A549 (cell line): Measurements from ENCODE around the gene DMAP1.

Experiments used
- CBX8 ChIP-seq: fragments of 200-600 bp; sonication (generic); IDR thresholded peaks from 2 replicates; pipeline ENCODE4 v1.6.1; 2016
- E2F6 ChIP-seq: IDR thresholded peaks from 2 replicates; pipeline ENCODE4 v1.6.1; 2012; ENCODE audit warnings: low read depth, borderline replicate concordance
- FOSL2 ChIP-seq, 2 experiments: fragments of 450-650 bp in 1 of 2; fragments of >200 bp in 1 of 2; sonication (Bioruptor Twin) in 1 of 2; formaldehyde crosslinking; IDR thresholded peaks; 2 replicates each; pipeline versions ENCODE4 v1.5.0 to v1.6.1; 2016 to 2020; ENCODE audit warnings: mild to moderate bottlenecking in 1 of 2, moderate library complexity in 1 of 2
- NR3C1 ChIP-seq: fragments of >200 bp; sonication (Bioruptor Twin); formaldehyde crosslinking; IDR thresholded peaks from 3 replicates; pipeline ENCODE4 v1.6.1; 2017
- POLR2A ChIP-seq: IDR thresholded peaks from 2 replicates; pipeline ENCODE4 v1.6.1; 2012; ENCODE audit warnings: mild to moderate bottlenecking, low read length
- RAD21 ChIP-seq, 2 experiments: fragments of >200 bp in 1 of 2; sonication (Bioruptor Twin) in 1 of 2; formaldehyde crosslinking in 1 of 2; IDR thresholded peaks in 1 of 2; conservative IDR thresholded peaks in 1 of 2; 2 replicates in 1 of 2; 3 replicates in 1 of 2; pipeline ENCODE4 v1.6.1; 2012 to 2018; ENCODE audit warnings: inconsistent platforms in 1 of 2
- REST ChIP-seq: fragments of 200-600 bp; sonication (generic); IDR thresholded peaks from 2 replicates; pipeline ENCODE4 v1.6.1; 2016; ENCODE audit warnings: antibody characterized with exemption, mild to moderate bottlenecking, moderate library complexity
- SMC3 ChIP-seq: fragments of >200 bp; sonication (Bioruptor Twin); formaldehyde crosslinking; IDR thresholded peaks from 3 replicates; pipeline ENCODE4 v1.6.1; 2018; ENCODE audit warnings: inconsistent platforms
- ZNF302 ChIP-seq: fragments of 250-450 bp; sonication (Bioruptor Pico); IDR thresholded peaks from 2 replicates; pipeline ENCODE4 v1.9.0; 2021; ENCODE audit warnings: inconsistent platforms, mild to moderate bottlenecking, moderate library complexity
- TF ChIP-seq, protein P1 (sequence below): fragments of >200 bp; sonication (Bioruptor Twin); formaldehyde crosslinking; IDR thresholded peaks from 3 replicates; pipeline ENCODE4 v1.5.1; 2016
- TF ChIP-seq, protein P2 (sequence below): fragments of 250-450 bp; sonication (Bioruptor Pico); IDR thresholded peaks from 2 replicates; pipeline ENCODE4 v1.5.0; 2021; ENCODE audit warnings: mild to moderate bottlenecking, moderate library complexity, borderline replicate concordance
- TF ChIP-seq, protein P3 (sequence below): IDR thresholded peaks from 2 replicates; pipeline ENCODE4 v1.6.1; 2012

DNA sequence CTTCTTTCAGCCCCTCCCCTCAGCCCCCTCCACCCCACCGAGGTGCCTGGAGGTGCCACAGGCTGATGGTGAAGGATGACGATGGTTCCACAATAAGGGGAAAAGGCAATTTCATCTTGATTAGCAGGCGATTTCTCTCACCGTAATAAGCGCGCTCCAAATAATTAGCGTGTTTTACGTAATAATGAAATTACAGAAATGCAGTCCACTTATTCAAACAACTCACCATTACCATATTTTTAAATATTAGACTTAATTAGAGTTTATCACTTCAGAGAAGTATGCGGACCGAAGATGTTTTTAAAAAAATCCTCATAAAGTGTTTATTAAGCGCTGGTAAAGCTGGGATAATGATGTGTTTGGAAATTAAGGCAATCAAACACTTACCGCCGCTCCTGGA is 14.9 kb downstream of the DMAP1 start:
- TF ChIP-seq, protein P1, sequence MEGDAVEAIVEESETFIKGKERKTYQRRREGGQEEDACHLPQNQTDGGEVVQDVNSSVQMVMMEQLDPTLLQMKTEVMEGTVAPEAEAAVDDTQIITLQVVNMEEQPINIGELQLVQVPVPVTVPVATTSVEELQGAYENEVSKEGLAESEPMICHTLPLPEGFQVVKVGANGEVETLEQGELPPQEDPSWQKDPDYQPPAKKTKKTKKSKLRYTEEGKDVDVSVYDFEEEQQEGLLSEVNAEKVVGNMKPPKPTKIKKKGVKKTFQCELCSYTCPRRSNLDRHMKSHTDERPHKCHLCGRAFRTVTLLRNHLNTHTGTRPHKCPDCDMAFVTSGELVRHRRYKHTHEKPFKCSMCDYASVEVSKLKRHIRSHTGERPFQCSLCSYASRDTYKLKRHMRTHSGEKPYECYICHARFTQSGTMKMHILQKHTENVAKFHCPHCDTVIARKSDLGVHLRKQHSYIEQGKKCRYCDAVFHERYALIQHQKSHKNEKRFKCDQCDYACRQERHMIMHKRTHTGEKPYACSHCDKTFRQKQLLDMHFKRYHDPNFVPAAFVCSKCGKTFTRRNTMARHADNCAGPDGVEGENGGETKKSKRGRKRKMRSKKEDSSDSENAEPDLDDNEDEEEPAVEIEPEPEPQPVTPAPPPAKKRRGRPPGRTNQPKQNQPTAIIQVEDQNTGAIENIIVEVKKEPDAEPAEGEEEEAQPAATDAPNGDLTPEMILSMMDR: no peak
- no peak for TF ChIP-seq E2F6
- no peak for TF ChIP-seq REST
- TF ChIP-seq POLR2A: no peak
- TF ChIP-seq, protein P2, sequence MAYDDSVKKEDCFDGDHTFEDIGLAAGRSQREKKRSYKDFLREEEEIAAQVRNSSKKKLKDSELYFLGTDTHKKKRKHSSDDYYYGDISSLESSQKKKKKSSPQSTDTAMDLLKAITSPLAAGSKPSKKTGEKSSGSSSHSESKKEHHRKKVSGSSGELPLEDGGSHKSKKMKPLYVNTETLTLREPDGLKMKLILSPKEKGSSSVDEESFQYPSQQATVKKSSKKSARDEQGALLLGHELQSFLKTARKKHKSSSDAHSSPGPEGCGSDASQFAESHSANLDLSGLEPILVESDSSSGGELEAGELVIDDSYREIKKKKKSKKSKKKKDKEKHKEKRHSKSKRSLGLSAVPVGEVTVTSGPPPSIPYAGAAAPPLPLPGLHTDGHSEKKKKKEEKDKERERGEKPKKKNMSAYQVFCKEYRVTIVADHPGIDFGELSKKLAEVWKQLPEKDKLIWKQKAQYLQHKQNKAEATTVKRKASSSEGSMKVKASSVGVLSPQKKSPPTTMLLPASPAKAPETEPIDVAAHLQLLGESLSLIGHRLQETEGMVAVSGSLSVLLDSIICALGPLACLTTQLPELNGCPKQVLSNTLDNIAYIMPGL (CRISPR knock-in tag): no peak
- TF ChIP-seq FOSL2 (IDR thresholded peaks at IDR 0.05): no peak
- no peak for TF ChIP-seq FOSL2 (CRISPR knock-in tag; IDR thresholded peaks at IDR 0.05)
- TF ChIP-seq CBX8: no peak
- TF ChIP-seq ZNF302 (CRISPR knock-in tag): no peak
- TF ChIP-seq, protein P3, sequence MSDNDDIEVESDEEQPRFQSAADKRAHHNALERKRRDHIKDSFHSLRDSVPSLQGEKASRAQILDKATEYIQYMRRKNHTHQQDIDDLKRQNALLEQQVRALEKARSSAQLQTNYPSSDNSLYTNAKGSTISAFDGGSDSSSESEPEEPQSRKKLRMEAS: no peak
- TF ChIP-seq SMC3: no peak
- no peak for TF ChIP-seq NR3C1
- TF ChIP-seq RAD21 (conservative IDR thresholded peaks at IDR 0.05 in 1 of 2, IDR thresholded peaks at IDR 0.05 in 1 of 2): no peak
